Neutrophil (primary cell): ENCODE measurements around the gene SLAMF8.

Source experiments
- H3K27ac ChIP-seq: fragments of 200-600 bp; sonication (generic); 2 replicates; pipeline ENCODE4 v1.5.1; 2016; ENCODE audit warnings: mild to moderate bottlenecking, moderate library complexity
- H3K27me3 ChIP-seq: fragments of 200-600 bp; sonication (generic); 2 replicates; pipeline ENCODE4 v1.6.0; 2016; ENCODE audit warnings: mild to moderate bottlenecking
- H3K36me3 ChIP-seq: fragments of 200-600 bp; sonication (generic); 2 replicates; pipeline ENCODE4 v1.5.1; 2017
- H3K4me1 ChIP-seq, 2 experiments: fragments of 200-600 bp in 1 of 2; sonication (generic) in 1 of 2; 1 replicate in 1 of 2; 2 replicates in 1 of 2; pipeline versions ENCODE4 v1.5.1 to v1.6.1; 2013 to 2016; ENCODE audit warnings: low read depth in 1 of 2, low read length in 1 of 2, mild to moderate bottlenecking in 1 of 2, moderate library complexity in 1 of 2; ENCODE audit not compliant: control insufficient read depth in 1 of 2, insufficient read depth in 1 of 2
- H3K4me3 ChIP-seq, 2 experiments: fragments of 200-600 bp in 1 of 2; sonication (generic) in 1 of 2; 1 replicate in 1 of 2; 2 replicates in 1 of 2; pipeline ENCODE4 v1.5.1; 2013 to 2016; ENCODE audit warnings: low read depth in 1 of 2, low read length in 1 of 2, mild to moderate bottlenecking in 1 of 2, moderate library complexity in 1 of 2
- H3K9me3 ChIP-seq: fragments of 200-600 bp; sonication (generic); 2 replicates; pipeline ENCODE4 v1.5.1; 2016
- CTCF ChIP-seq: fragments of 200-600 bp; sonication (generic); IDR thresholded peaks from 2 replicates; pipeline ENCODE4 v1.5.1; 2016; ENCODE audit warnings: antibody characterized with exemption

The SLAMF8 gene

GRCh38 chr1:159860456-159860855 is 33.8 kb downstream of the SLAMF8 start:
- no peak overlapping the region for H3K27ac ChIP-seq
- H3K4me1 ChIP-seq, result no peaks in the 10 kb centered on the region
- TF ChIP-seq CTCF, result no peak
- H3K4me3 ChIP-seq, result no peak overlapping the region
- peaks cover 2% of the 10 kb centered on the region for H3K27me3 ChIP-seq
- no peaks in the 10 kb centered on the region for H3K36me3 ChIP-seq
- no peaks in the 10 kb centered on the region for H3K9me3 ChIP-seq

GRCh38 chr1:159861218-159861617 is 34.5 kb downstream of the SLAMF8 start:
- Histone ChIP-seq H3K9me3 (no peaks in the 10 kb centered on the region), H3K4me1 (no peaks in the 10 kb centered on the region), H3K36me3 (no peaks in the 10 kb centered on the region), H3K27ac (no peak overlapping the region), H3K27me3 (peaks cover 3% of the 10 kb centered on the region), H3K4me3 (no peak overlapping the region)
- TF ChIP-seq CTCF, result no peak

- Histone ChIP-seq H3K4me1 (no peaks in the 10 kb centered on the region), H3K36me3 (no peaks in the 10 kb centered on the region), H3K27me3 (peaks cover 5% of the 10 kb centered on the region), H3K27ac (no peak overlapping the region), H3K9me3 (no peaks in the 10 kb centered on the region), H3K4me3 (no peak overlapping the region)
- TF ChIP-seq CTCF, result no peak
Observed at GRCh38 chr1:159862031-159862430, 35.4 kb downstream of the SLAMF8 start.

- Histone ChIP-seq H3K4me1 (no peaks in the 10 kb centered on the region), H3K9me3 (no peaks in the 10 kb centered on the region), H3K4me3 (no peak within 1 kb of the TSS), H3K36me3 (no peaks in the 10 kb centered on the region), H3K27ac (no peak within 1 kb of the TSS), H3K27me3 (peaks cover 5% of the 10 kb centered on the region)
- no peak for TF ChIP-seq CTCF
Observed at GRCh38 chr1:159862557-159862956, 35.9 kb downstream of the SLAMF8 start, which contains the start of gene VSIG8. Gene VSIG8 (minus strand): TSS chr1:159862657. CDS start chr1:159862521, 136 bp downstream.

GRCh38 chr1:159864262-159864661 is 37.6 kb downstream of the SLAMF8 start:
- no peak for TF ChIP-seq CTCF
- peaks cover 0 to 5% of the 10 kb centered on the region in 2 experiments for H3K4me1 ChIP-seq
- H3K36me3 ChIP-seq, result no peaks in the 10 kb centered on the region
- peaks cover 9% of the 10 kb centered on the region for H3K27me3 ChIP-seq
- no peak overlapping the region for H3K27ac ChIP-seq
- no peak overlapping the region for H3K4me3 ChIP-seq
- no peaks in the 10 kb centered on the region for H3K9me3 ChIP-seq

- TF ChIP-seq CTCF, result no peak
- Histone ChIP-seq H3K36me3 (no peaks in the 10 kb centered on the region), H3K27ac (no peak overlapping the region), H3K9me3 (no peaks in the 10 kb centered on the region), H3K4me1 (peaks cover 0 to 5% of the 10 kb centered on the region in 2 experiments), H3K27me3 (peaks cover 9% of the 10 kb centered on the region), H3K4me3 (no peak overlapping the region)
Observed at GRCh38 chr1:159866066-159866465, 39.4 kb downstream of the SLAMF8 start.
